OCI-LY7 (cell line): Measurements from ENCODE around the gene ALDH6A1. TPM values are rescaled to one million over a fixed set of nuclear protein-coding genes. Genes with fewer than 3 reads are reported as not detected.

Experiments
- BruUV-seq: library from RNA; stranded (reverse); fragments of 400-500 nt; replicated peaks from 2 replicates; lab custom pipeline; 2021; lab: Mats Ljungman, UMichigan
- CTCF ChIA-PET: fragments of 300-600 bp; sonication (Branson Sonifier 250); formaldehyde crosslinking; loops from one replicate; lab custom pipeline; 2022; ENCODE audit warnings: antibody characterized with exemption; ENCODE audit not compliant: unreplicated experiment; lab: Charles Lee
- POLR2A ChIA-PET: fragments of 300-600 bp; sonication (Branson Sonifier 250); formaldehyde crosslinking; loops from one replicate; lab custom pipeline; 2022; ENCODE audit warnings: antibody characterized with exemption; lab: Charles Lee
- DNase-seq: peaks from one replicate; pipeline ENCODE4 v3.0.0-alpha.2; 2015; ENCODE audit warnings: low spot score
- H2AFZ ChIP-seq: fragments of 200-600 bp; sonication (generic), shearing (Covaris generic); 2 replicates; pipeline ENCODE4 v1.6.1; 2014; ENCODE audit warnings: mild to moderate bottlenecking, antibody characterized with exemption, low read length, moderate library complexity
- H3K27ac ChIP-seq: fragments of 200-600 bp; sonication (generic); 2 replicates; pipeline ENCODE4 v1.5.1; 2014; ENCODE audit warnings: mixed run types, low read depth, mild to moderate bottlenecking, moderate library complexity, low read length, inconsistent platforms; ENCODE audit not compliant: poor library complexity, severe bottlenecking
- H3K36me3 ChIP-seq: fragments of 200-600 bp; sonication (generic); 2 replicates; pipeline ENCODE4 v1.6.1; 2014; ENCODE audit warnings: mild to moderate bottlenecking, antibody characterized with exemption, low read length, moderate library complexity, mixed read lengths; ENCODE audit not compliant: insufficient read depth
- H3K4me1 ChIP-seq: fragments of 200-600 bp; sonication (generic); 2 replicates; pipeline ENCODE4 v1.5.1; 2014; ENCODE audit warnings: mild to moderate bottlenecking, low read length; ENCODE audit not compliant: insufficient read depth, poor library complexity, severe bottlenecking
- H3K4me2 ChIP-seq: fragments of 200-600 bp; sonication (generic); 2 replicates; pipeline ENCODE4 v1.6.1; 2014; ENCODE audit warnings: mild to moderate bottlenecking, low read length
- H3K4me3 ChIP-seq: fragments of 200-600 bp; sonication (generic); 2 replicates; pipeline ENCODE4 v1.5.1; 2014; ENCODE audit warnings: mild to moderate bottlenecking, low read depth, low read length; ENCODE audit not compliant: poor library complexity, severe bottlenecking
- H3K79me2 ChIP-seq: fragments of 200-600 bp; sonication (generic); 2 replicates; pipeline ENCODE4 v1.6.1; 2016; ENCODE audit warnings: low read depth, mild to moderate bottlenecking, low read length, moderate library complexity, mixed read lengths; ENCODE audit not compliant: insufficient read depth
- H3K9me2 ChIP-seq: fragments of 200-600 bp; sonication (generic); 2 replicates; pipeline ENCODE4 v1.6.1; 2016; ENCODE audit warnings: mild to moderate bottlenecking, low read length, mixed read lengths; ENCODE audit not compliant: insufficient read depth
- H3K9me3 ChIP-seq: fragments of 200-600 bp; sonication (generic); 2 replicates; pipeline ENCODE4 v1.6.1; 2014; ENCODE audit warnings: mild to moderate bottlenecking, mixed run types, low read length, mixed read lengths
- H4K20me1 ChIP-seq: fragments of 200-600 bp; sonication (generic); 2 replicates; pipeline ENCODE4 v1.6.1; 2014; ENCODE audit warnings: mild to moderate bottlenecking, antibody characterized with exemption, low read length, moderate library complexity, mixed read lengths; ENCODE audit not compliant: insufficient read depth
- EZH2phosphoT487 ChIP-seq: fragments of 200-600 bp; sonication (generic); IDR thresholded peaks from 2 replicates; pipeline ENCODE4 v1.6.1; 2018; ENCODE audit warnings: low read depth, borderline replicate concordance, mild to moderate bottlenecking, mixed run types, antibody characterized with exemption, low read length, moderate library complexity, mixed read lengths
- intact Hi-C: fragments of 100-400 bp; cut with micrococcal nuclease; formaldehyde crosslinking; loops from one replicate; pipeline ENCODE4 v1.10.0; 2022; ENCODE audit not compliant: unreplicated experiment
- total RNA-seq, 2 experiments: library from RNA; depleted of rRNA in 1 of 2; stranded (reverse); fragments of >200 nt in 1 of 2; shearing (Covaris generic) in 1 of 2; gene quantifications; 2 replicates each; pipeline ENCODE4 v1.2.3, GENCODE V29; 2014 to 2022
- TF ChIP-seq, protein P1 (sequence below): fragments of 200-600 bp; sonication (generic); conservative IDR thresholded peaks from 2 replicates; pipeline ENCODE4 v1.5.1; 2014; ENCODE audit warnings: mild to moderate bottlenecking, antibody characterized with exemption, low read length, moderate library complexity, mixed read lengths

Gene ALDH6A1
- total RNA-seq, 2 experiments from 2014 or later, result 17.0 to 20.7 TPM

- ChIA-PET POLR2A (interaction anchor here (0.5 to 0.7 kb wide), 2 partner anchors 15 to 128 kb away, joined by 3 read pairs; no protein-coding TSS in a partner anchor), CTCF (no interaction called here)
- Histone ChIP-seq H3K9me3 (no peaks in the 10 kb centered on the region), H3K4me2 (no peak overlapping the region), H2AFZ (no peak overlapping the region), H4K20me1 (no peaks in the 10 kb centered on the region), H3K79me2 (no peaks in the 10 kb centered on the region), H3K4me1 (no peaks in the 10 kb centered on the region), H3K36me3 (no peaks in the 10 kb centered on the region), H3K4me3 (no peak overlapping the region), H3K9me2 (no peaks in the 10 kb centered on the region), H3K27ac (no peak overlapping the region)
- TF ChIP-seq EZH2phosphoT487, result no peak
- TF ChIP-seq, protein P1, sequence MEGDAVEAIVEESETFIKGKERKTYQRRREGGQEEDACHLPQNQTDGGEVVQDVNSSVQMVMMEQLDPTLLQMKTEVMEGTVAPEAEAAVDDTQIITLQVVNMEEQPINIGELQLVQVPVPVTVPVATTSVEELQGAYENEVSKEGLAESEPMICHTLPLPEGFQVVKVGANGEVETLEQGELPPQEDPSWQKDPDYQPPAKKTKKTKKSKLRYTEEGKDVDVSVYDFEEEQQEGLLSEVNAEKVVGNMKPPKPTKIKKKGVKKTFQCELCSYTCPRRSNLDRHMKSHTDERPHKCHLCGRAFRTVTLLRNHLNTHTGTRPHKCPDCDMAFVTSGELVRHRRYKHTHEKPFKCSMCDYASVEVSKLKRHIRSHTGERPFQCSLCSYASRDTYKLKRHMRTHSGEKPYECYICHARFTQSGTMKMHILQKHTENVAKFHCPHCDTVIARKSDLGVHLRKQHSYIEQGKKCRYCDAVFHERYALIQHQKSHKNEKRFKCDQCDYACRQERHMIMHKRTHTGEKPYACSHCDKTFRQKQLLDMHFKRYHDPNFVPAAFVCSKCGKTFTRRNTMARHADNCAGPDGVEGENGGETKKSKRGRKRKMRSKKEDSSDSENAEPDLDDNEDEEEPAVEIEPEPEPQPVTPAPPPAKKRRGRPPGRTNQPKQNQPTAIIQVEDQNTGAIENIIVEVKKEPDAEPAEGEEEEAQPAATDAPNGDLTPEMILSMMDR, result no peak
- BruUV-seq, result no TSS peak
- intact Hi-C loops, result no loop called here
- DNase-seq, result no peak
Observed at GRCh38 chr14:74042296-74042695, 42.0 kb downstream of the ALDH6A1 start.

GRCh38 chr14:74038020-74038859, 46.0 kb downstream of the ALDH6A1 start:
- Histone ChIP-seq H3K4me1 (no peaks in the 10 kb centered on the region), H3K4me2 (no peak overlapping the region), H3K4me3 (no peak overlapping the region), H3K9me3 (no peaks in the 10 kb centered on the region), H3K36me3 (no peaks in the 10 kb centered on the region), H3K9me2 (no peaks in the 10 kb centered on the region), H4K20me1 (no peaks in the 10 kb centered on the region), H3K79me2 (no peaks in the 10 kb centered on the region), H2AFZ (no peak overlapping the region), H3K27ac (no peak overlapping the region)
- ChIA-PET CTCF (no interaction called here), POLR2A (no interaction called here)
- TF ChIP-seq EZH2phosphoT487, result no peak
- TF ChIP-seq, protein P1, result peak; percentile 97
- BruUV-seq, result no TSS peak
- intact Hi-C loops, result loop anchor here (5.0 to 10.0 kb wide), 3 partner anchors 86 to 533 kb away; partner anchors contain the start of genes COQ6, FAM161B and PNMA1
- DNase-seq, result peak; percentile 65

- no peak overlapping the region for H3K27ac ChIP-seq
- DNase-seq, result no peak
- no peaks in the 10 kb centered on the region for H3K9me3 ChIP-seq
- H3K4me2 ChIP-seq, result no peak overlapping the region
- H2AFZ ChIP-seq, result no peak overlapping the region
- H3K36me3 ChIP-seq, result no peaks in the 10 kb centered on the region
- no peaks in the 10 kb centered on the region for H3K79me2 ChIP-seq
- BruUV-seq, result no TSS peak
- H3K4me1 ChIP-seq, result no peaks in the 10 kb centered on the region
- intact Hi-C loops, result loop anchor here (5.0 to 10.0 kb wide), 3 partner anchors 83 to 531 kb away; partner anchors contain the start of genes COQ6, FAM161B and PNMA1
- no peaks in the 10 kb centered on the region for H4K20me1 ChIP-seq
- CTCF ChIA-PET, result no interaction called here
- POLR2A ChIA-PET, result interaction anchor here (0.6 to 0.7 kb wide), 3 partner anchors 118 to 404 kb away, joined by 3 to 5 read pairs (median 3); no protein-coding TSS in a partner anchor
- TF ChIP-seq EZH2phosphoT487, result no peak
- TF ChIP-seq, protein P1, result no peak
- no peaks in the 10 kb centered on the region for H3K9me2 ChIP-seq
- no peak overlapping the region for H3K4me3 ChIP-seq
Observed at GRCh38 chr14:74035556-74035955, 48.7 kb downstream of the ALDH6A1 start.
